Ishikawa (cell line): ENCODE data around the gene PPP1R13B.

ENCODE experiments used
- CEBPB ChIP-seq: IDR thresholded peaks from 2 replicates; pipeline ENCODE4 v1.6.1; 2012
- CREB1 ChIP-seq: IDR thresholded peaks from 2 replicates; pipeline ENCODE4 v1.6.1; 2012; ENCODE audit warnings: low read depth
- EP300 ChIP-seq: IDR thresholded peaks from 2 replicates; pipeline ENCODE4 v1.6.1; 2012; ENCODE audit warnings: borderline replicate concordance
- FOXM1 ChIP-seq: IDR thresholded peaks from 2 replicates; pipeline ENCODE4 v1.6.1; 2012; ENCODE audit warnings: low read depth, borderline replicate concordance
- RAD21 ChIP-seq: IDR thresholded peaks from 2 replicates; pipeline ENCODE4 v1.6.1; 2012; ENCODE audit warnings: low read depth
- TAF1 ChIP-seq: IDR thresholded peaks from 2 replicates; pipeline ENCODE4 v1.6.1; 2012; ENCODE audit warnings: low read depth, mild to moderate bottlenecking
- TCF12 ChIP-seq: IDR thresholded peaks from 2 replicates; pipeline ENCODE4 v1.6.1; 2012; ENCODE audit warnings: low read depth
- USF1 ChIP-seq: IDR thresholded peaks from 2 replicates; pipeline ENCODE4 v1.6.1; 2012
- YY1 ChIP-seq: IDR thresholded peaks from 2 replicates; pipeline ENCODE4 v1.6.1; 2012; ENCODE audit warnings: low read depth
- ZBTB7A ChIP-seq: IDR thresholded peaks from 2 replicates; pipeline ENCODE4 v1.6.1; 2012; ENCODE audit warnings: low read depth
- TF ChIP-seq, protein P1 (sequence below): IDR thresholded peaks from 2 replicates; pipeline ENCODE4 v1.6.1; 2012
- TF ChIP-seq, protein P2 (sequence below): IDR thresholded peaks from 2 replicates; pipeline ENCODE4 v1.6.1; 2012; ENCODE audit warnings: low read depth, mild to moderate bottlenecking

- TF ChIP-seq TCF12 (no peak), RAD21 (no peak), CEBPB (no peak), EP300 (no peak), TAF1 (no peak), FOXM1 (no peak), YY1 (no peak), CREB1 (no peak), ZBTB7A (no peak), USF1 (no peak)
- TF ChIP-seq, protein P1, sequence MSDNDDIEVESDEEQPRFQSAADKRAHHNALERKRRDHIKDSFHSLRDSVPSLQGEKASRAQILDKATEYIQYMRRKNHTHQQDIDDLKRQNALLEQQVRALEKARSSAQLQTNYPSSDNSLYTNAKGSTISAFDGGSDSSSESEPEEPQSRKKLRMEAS: no peak
- TF ChIP-seq, protein P2, sequence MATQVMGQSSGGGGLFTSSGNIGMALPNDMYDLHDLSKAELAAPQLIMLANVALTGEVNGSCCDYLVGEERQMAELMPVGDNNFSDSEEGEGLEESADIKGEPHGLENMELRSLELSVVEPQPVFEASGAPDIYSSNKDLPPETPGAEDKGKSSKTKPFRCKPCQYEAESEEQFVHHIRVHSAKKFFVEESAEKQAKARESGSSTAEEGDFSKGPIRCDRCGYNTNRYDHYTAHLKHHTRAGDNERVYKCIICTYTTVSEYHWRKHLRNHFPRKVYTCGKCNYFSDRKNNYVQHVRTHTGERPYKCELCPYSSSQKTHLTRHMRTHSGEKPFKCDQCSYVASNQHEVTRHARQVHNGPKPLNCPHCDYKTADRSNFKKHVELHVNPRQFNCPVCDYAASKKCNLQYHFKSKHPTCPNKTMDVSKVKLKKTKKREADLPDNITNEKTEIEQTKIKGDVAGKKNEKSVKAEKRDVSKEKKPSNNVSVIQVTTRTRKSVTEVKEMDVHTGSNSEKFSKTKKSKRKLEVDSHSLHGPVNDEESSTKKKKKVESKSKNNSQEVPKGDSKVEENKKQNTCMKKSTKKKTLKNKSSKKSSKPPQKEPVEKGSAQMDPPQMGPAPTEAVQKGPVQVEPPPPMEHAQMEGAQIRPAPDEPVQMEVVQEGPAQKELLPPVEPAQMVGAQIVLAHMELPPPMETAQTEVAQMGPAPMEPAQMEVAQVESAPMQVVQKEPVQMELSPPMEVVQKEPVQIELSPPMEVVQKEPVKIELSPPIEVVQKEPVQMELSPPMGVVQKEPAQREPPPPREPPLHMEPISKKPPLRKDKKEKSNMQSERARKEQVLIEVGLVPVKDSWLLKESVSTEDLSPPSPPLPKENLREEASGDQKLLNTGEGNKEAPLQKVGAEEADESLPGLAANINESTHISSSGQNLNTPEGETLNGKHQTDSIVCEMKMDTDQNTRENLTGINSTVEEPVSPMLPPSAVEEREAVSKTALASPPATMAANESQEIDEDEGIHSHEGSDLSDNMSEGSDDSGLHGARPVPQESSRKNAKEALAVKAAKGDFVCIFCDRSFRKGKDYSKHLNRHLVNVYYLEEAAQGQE: no peak
These were observed 139.8 kb downstream of the PPP1R13B start for GRCh38 chr14:103707329-103708263.
